GM18870 (cell line): ENCODE measurements around the gene SLC8A2.

Experiments
- ATAC-seq: cut with Tn5 transposase; IDR thresholded peaks from one replicate; pipeline ENCODE4 v1.9.1; 2021; ENCODE audit warnings: moderate library complexity; ENCODE audit not compliant: unreplicated experiment

Gene SLC8A2

DNA sequence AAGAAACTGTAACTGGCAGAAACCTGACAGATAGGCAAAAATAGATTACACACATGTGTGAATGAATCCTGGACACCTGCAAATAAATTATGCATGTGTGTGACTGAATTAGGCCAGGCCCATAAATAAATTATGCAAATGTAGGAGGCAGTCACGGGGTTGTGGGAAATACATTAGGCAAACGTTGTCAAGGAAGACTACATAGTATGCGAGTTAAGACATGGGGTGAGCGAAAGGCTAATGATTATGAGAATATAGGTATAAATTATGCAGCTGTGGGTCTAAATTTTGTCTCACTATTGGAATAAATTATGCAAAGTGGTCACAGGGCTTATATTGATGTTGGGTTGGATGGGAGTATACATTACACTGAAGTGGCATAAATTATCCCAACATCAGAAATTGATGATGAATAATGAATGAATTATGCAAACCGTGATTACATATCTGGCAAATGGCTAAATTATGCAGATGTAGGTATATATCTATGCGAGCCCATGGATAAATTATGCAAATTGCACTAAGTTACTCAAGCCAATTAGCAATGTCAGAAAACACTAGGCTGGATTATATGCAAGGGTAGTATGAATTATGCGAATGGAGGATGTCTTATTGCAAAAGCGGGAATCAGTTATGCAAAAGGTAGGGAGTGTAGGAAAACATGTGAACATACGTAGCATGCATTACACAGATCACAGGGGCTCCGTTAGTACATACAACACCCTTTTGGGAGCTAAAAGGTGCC, 6.8 kb downstream of the SLC8A2 start:
- ATAC-seq: no peak

- no peak for ATAC-seq
Measured at GRCh38 chr19:47461876-47462275, 9.8 kb downstream of the SLC8A2 start.

DNA sequence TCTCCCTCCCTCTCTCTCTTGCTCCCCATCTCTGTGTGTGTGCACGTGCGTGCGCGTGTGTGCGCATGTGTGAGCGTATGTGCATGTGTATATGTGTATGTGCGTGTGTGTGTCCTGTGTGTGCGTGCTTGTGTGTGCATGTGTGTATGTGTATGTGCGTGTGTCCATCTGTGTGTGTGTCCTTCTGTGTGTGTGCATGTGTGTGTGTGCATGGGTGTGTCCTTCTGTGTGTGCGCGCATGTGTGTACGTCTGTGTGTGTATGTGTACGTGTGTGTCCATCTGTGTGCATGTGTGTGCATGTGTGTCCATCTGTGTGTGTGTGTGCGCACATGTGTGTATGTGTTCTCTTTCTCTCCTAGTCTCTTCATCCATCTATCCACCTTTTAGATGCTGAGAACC, 12.2 kb downstream of the SLC8A2 start:
- ATAC-seq: no peak

GRCh38 chr19:47458672-47459071, 13.0 kb downstream of the SLC8A2 start:
- no peak for ATAC-seq

DNA sequence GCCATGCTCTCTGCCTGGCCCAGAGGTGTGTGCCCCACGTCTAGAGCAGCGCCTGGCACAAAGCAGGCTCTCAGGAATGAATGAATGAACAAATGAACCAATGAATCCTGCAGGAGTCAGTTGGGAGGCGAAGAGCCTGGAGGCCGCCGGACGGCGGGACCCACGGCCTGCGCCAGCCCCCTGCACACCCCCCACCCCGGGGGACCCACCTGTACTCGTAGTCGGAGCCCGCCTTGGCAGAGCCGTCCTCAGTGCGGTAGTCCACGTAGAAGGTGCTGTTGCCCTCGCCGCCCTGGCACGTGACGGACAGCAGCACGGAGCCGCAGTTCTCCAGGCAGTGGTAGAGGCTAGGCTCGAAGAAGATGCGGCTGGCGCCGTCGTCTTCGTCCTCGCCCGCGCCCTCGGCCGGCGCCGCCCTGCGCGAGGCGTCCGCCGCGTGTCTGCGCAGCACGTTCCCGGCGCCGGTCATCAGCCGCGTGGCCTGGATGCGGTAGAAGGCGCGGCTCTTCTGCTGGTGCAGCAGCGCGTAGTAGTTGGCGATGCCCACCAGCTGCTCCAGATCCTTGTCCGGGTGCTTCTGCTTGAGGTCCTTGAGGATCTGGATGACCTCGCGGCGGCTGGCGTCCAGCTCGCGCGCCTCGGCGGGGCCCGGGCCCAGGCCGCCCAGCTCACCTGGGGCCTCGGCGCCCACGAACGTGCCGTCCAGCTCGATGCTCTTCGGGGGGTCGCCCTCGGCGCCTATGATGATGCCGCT, 14.8 kb downstream of the SLC8A2 start:
- no peak for ATAC-seq

DNA sequence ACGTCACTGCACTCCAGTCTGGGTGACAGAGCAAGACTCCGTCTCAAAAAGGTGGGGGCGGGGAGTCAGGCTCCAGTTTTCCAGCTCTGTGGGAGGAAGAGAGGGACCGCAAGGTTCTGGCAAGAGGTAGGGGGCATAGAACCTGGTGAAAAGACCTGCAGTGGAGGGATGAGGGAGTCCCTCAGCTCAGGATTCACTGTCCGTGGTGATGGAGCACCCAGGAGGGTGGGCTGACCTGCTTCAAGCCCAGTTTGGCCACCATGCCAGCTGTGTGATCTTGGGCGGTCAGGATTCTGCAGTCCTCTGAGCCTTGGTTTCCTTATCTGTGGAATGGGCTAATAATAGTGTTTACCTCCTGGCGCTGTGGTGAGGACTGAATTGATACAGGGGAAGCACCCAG, 21.2 kb downstream of the SLC8A2 start:
- no peak for ATAC-seq

DNA sequence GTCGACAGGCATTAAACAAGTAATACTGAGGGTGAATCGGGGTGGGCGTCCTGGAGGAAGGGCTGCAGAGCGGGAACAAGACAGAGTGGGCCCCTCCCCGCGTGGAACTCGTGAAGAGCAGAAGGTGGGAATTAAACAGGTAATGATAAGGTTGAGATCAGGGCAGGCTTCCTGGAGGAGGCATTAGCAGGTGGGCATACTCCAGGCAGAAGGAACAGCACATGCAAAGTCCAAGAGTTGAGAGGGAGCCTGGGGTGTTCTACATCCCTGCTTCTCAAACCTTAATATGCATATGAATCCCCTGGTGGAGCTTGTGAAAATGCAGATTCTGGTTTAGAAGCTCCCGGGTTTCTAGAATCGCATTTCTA, 23.3 kb downstream of the SLC8A2 start:
- no peak for ATAC-seq

DNA sequence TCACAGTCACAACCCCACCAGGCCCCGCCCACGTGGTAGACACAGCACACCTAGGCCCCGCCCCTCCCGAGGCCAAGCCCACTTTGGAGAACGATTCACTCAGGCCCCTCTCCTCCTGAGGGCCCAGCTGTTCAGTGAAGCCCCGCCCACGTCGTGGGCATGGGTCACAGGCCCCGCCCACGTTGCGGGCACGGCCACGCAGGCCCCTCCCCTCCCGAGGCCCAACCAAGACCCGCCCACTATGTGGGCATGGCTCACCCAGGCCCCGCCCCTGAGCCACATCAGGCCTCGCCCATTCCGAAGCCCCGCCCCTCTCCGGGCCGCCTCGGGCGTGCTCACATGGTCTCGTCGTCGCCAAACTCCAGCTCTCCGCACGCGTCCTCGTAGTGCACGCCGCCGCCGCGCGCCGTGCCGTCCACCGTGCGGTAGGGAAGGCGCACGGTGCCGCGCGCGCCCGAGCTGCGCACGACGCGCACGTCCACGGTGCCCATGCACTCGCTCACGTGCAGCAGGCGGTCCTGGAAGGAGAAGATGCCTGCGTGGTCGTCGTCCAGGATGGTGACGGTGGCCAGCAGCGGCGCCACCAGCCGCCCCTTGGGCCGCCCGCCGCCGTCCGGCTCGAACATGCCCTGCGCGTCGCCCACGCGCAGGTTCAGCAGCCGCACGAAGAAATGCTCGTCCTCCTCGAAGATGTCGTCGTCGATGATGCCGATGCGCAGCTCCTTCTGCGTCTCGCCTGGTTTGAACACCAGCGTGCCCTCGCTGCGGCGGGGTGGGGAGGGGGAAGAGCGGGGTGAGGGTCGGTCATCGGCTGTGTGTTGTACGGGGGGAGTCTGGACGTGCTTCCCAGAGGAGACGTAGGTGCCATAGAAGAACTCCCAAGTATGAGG, 24.0 kb downstream of the SLC8A2 start:
- no peak for ATAC-seq

DNA sequence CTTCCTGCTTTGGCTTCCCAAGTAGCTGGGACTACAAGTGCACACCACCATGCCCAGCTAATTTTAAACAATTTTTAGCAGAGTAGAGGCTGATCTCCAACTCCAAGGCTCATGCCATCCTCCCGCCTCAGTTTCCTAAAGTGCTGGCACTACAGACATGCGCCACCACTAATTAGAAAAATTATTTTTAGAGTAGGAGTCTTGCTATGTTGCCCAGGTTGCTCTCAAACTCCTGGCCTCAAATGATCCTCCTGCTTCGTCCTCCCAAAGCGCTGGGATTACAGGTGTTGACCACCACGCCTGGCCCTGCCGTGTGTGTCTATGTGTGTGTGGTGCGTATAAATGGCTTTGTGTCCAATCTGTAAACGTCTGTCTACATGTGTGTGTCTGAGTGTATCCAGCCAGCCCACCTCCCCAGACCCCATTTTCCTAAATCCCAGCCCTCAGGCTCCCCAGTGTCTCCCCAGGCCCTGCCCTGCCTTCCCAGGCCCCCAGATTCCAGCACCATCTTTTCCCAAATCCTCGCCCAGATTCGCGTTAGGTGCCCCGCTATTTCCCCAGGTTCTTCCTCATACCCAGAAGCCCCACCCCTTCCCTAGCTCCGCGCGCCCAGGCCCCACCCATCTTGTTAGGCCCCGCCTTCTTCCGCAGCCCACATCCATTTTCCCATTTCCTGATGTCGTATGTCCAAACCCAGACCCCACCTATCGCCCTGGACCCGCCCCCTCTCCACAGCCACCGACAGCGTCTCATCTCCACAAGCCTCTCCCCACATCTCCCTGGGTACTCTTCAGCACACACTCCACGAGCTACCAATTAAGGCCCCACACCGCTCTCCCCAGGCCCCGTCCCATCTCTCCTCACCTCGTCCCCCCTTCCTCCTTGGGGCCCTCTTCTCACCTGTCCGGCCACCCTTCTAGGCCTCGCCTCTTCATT, 24.9 kb downstream of the SLC8A2 start:
- ATAC-seq: no peak

DNA sequence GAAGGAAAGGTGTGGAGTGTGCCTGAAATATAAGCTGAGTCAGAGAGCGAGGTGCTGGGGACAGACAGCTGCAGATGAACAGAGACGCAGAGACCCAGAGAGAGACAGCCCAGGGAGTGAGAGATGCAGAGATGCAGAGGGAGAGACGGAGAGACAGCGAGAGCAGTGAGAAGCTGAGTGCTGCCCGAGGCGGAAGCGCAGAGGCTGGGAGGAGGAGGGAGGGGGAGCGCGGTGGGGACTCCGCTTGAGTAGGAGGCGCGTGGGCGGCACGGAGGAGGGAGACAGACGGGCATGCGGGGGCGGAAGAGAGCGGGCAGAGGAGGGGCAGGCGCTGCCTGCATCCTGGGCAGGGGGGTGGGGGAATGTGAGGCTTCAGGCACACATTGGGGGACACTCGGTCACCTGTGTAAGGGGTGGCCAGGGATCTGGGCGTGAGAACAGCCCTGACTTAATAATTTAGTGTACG, 25.7 kb downstream of the SLC8A2 start:
- no peak for ATAC-seq

DNA sequence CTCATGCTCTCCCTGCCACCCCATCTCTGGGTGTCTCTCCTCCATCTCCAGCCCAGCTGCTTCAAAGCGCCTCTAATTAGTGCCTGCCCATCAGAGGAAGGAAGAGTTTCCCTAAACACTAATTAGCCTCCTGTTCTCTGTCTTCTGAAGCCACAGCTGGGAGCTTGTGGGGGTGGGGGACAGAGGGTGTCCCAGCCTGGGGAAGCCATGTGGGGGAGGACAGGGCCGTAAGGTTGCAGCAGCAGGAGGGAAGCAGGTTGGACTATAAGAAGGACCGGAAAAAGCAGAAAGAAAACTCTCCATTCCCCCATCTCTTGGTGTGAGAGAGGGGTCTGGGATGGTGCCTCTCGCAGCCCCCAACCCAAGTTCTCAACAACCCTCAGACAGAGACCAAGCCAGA, 26.2 kb downstream of the SLC8A2 start:
- no peak for ATAC-seq

GRCh38 chr19:47444388-47444821, 27.3 kb downstream of the SLC8A2 start:
- ATAC-seq: no peak

GRCh38 chr19:47443331-47443730, 28.4 kb downstream of the SLC8A2 start:
- no peak for ATAC-seq

GRCh38 chr19:47438793-47439220, 32.9 kb downstream of the SLC8A2 start:
- ATAC-seq: no peak

- no peak for ATAC-seq
Measured at GRCh38 chr19:47437500-47437899, 34.2 kb downstream of the SLC8A2 start.

DNA sequence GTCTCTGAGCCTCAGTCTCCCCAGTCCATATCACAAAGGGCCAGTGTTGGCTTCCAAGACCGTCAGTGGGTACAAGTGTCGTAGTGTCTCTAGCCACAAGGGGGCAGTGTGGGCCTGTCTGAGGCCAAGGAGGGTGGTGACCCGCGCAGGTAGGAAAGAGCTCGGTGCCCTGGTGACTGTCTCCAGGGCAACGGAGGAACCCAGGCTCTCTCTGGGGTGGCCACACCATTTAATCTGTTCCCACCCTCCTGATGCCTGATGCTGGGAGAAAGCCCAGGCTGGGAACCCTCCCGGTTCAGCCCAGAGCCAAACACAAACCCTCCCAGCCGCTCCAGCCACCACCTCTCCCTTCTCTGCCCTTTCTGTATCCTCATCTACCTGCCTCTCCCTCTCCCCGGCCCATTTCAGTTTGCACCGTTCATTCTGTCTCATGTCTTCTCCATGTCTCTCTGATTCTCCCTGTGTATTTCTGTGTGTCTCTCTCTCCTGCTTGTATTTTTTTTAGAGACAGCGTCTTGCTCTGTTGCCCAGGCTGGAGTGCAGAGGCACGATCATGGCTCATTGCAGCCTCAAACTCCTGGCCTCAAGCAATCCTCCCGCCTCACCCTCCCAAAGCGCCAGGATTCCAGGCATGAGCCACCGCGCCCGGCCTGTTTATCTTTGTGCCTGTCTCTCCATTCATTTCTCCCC, 34.8 kb downstream of the SLC8A2 start:
- ATAC-seq: no peak

DNA sequence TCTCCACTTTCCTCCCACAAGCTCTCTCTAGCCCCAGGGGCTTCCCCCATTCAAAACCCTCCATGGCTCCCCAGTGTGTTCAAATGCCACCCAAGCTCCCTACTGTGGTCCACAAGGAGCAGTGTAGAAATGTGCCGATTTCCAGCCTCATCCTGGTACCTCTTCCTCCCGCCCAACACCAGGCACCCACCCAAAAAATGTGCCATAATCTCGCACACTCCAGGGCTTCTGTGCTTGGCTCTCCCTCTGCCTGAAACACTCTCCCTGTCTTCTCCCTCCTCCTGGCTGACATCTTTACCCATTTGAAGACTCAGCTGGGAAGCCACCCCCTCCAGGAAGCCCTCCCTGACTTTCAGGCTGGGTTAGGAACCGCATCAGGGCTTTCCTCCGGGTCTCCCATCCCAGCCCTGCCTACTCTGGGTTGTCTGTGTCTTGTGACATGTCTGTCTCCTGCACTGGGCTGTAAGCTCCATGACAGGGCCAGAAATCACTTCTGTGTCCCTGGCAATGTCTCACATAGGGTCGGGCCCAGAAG, 35.7 kb downstream of the SLC8A2 start:
- no peak for ATAC-seq

GRCh38 chr19:47435196-47435595, 36.5 kb downstream of the SLC8A2 start:
- no peak for ATAC-seq

DNA sequence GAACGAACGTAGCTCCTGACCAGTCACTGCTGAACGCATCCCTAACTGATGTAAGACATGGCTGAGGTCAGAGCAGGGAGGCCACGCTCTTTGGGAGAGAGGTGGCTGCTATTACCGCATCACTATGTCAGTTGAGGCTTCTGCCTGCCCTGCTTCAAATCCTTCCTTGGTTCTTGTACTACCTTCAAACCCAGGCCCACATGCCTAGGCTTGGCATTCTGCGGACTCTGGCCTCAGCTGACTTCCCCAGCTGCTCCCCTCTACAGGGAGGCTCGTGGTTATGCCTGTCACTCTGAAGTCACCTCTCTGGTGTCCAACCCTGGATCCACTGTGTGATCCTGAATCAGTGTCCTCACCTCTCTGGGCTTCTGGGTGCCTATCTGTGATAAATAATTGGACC, 37.6 kb downstream of the SLC8A2 start:
- no peak for ATAC-seq
